HEK293 (cell line): ENCODE results near the gene ANO6.

Source experiments
- CTCF ChIP-seq: fragments of 450-650 bp; formaldehyde crosslinking; IDR thresholded peaks from 2 replicates; pipeline ENCODE4 v1.5.1; 2016; ENCODE audit warnings: missing biosample characterization, missing genetic modification characterization
- ZNF510 ChIP-seq: fragments of 450-650 bp; formaldehyde crosslinking; IDR thresholded peaks from 2 replicates; pipeline ENCODE4 v1.5.1; 2018; ENCODE audit warnings: mild to moderate bottlenecking, missing genetic modification characterization, missing biosample characterization; ENCODE audit not compliant: insufficient replicate concordance
- TF ChIP-seq, protein P1 (sequence below): fragments of 450-650 bp; formaldehyde crosslinking; IDR thresholded peaks from 2 replicates; pipeline ENCODE4 v1.5.1; 2016; ENCODE audit warnings: missing biosample characterization, missing genetic modification characterization

- no peak for TF ChIP-seq CTCF (tag by site-specific recombination)
- TF ChIP-seq, protein P1, sequence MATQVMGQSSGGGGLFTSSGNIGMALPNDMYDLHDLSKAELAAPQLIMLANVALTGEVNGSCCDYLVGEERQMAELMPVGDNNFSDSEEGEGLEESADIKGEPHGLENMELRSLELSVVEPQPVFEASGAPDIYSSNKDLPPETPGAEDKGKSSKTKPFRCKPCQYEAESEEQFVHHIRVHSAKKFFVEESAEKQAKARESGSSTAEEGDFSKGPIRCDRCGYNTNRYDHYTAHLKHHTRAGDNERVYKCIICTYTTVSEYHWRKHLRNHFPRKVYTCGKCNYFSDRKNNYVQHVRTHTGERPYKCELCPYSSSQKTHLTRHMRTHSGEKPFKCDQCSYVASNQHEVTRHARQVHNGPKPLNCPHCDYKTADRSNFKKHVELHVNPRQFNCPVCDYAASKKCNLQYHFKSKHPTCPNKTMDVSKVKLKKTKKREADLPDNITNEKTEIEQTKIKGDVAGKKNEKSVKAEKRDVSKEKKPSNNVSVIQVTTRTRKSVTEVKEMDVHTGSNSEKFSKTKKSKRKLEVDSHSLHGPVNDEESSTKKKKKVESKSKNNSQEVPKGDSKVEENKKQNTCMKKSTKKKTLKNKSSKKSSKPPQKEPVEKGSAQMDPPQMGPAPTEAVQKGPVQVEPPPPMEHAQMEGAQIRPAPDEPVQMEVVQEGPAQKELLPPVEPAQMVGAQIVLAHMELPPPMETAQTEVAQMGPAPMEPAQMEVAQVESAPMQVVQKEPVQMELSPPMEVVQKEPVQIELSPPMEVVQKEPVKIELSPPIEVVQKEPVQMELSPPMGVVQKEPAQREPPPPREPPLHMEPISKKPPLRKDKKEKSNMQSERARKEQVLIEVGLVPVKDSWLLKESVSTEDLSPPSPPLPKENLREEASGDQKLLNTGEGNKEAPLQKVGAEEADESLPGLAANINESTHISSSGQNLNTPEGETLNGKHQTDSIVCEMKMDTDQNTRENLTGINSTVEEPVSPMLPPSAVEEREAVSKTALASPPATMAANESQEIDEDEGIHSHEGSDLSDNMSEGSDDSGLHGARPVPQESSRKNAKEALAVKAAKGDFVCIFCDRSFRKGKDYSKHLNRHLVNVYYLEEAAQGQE (tag by site-specific recombination) = no peak
- no peak for TF ChIP-seq ZNF510 (tag by site-specific recombination)
These were observed 4.6 kb downstream of the ANO6 start for GRCh38 chr12:45220363-45220931.
